Prostate gland (tissue), 2 donors: ENCODE results near the gene LATS2.

Source experiments
- CTCF ChIP-seq, 4 experiments: fragments of 200-600 bp in 2 of 4; fragments of 450-650 bp in 2 of 4; sonication (generic) in 2 of 4; IDR thresholded peaks; 1 replicate in 3 of 4; 2 replicates in 1 of 4; pipeline ENCODE4 v1.5.1; 2016 to 2019; ENCODE audit warnings: antibody characterized with exemption in 4 of 4, mild to moderate bottlenecking in 2 of 4, moderate library complexity in 2 of 4
- POLR2A ChIP-seq: fragments of 450-650 bp; IDR thresholded peaks from one replicate; pipeline ENCODE4 v1.6.1; 2016; ENCODE audit warnings: antibody characterized with exemption, mild to moderate bottlenecking
- POLR2AphosphoS5 ChIP-seq: sonication (generic); formaldehyde crosslinking; IDR thresholded peaks from one replicate; pipeline ENCODE4 v1.6.1; 2017; ENCODE audit warnings: antibody characterized with exemption

DNA sequence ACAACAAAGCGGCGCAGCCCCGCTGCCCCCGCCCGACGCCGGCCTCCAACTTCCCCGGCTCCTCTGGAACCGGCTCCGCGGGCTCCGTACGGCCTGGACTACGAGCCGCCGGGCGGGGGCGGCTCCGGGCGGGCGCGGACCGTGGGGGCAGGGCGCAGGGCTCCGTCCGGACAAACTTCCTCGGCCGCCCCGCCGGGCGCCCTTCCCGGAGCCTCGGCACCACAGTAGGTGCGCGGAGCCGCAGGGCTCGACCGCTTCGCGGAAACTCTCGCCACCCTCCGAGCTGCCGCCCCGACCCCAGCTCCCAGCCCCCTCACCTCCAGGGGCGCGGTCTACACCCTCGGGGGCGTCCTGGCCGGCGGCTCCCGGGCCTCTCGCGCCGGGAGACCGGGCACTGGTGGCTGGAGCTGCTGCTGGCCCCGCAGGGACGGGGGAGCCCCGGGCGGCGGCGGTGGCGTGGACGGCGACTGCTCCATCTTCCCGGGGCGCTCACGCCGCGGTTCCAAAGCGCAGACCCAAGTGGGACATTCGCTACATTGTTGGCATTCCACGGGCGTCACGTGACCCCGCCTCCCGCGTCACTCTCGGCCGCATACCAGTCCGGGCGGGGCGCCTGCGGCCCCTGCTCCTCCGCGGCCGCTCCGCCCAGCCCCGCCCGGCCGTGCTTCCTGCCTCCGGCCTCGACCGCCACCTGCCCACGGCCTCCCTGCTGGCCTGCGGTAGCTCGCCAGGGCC, at the start of gene LATS2:
- peak in 3 of 4 experiments; percentile 65 to 78 (median 74) for TF ChIP-seq CTCF (IDR thresholded peaks at IDR 0.05)
- peak; percentile 92 for TF ChIP-seq POLR2A
- TF ChIP-seq POLR2AphosphoS5, result peak; percentile 85
